Cerebellar cortex (tissue), 1 donor: ENCODE measurements around the gene ITGA3.

Experiments
- DNase-seq: peaks from one replicate; pipeline ENCODE4 v3.0.0-alpha.2; 2015; ENCODE audit warnings: low spot score

Gene ITGA3

DNA sequence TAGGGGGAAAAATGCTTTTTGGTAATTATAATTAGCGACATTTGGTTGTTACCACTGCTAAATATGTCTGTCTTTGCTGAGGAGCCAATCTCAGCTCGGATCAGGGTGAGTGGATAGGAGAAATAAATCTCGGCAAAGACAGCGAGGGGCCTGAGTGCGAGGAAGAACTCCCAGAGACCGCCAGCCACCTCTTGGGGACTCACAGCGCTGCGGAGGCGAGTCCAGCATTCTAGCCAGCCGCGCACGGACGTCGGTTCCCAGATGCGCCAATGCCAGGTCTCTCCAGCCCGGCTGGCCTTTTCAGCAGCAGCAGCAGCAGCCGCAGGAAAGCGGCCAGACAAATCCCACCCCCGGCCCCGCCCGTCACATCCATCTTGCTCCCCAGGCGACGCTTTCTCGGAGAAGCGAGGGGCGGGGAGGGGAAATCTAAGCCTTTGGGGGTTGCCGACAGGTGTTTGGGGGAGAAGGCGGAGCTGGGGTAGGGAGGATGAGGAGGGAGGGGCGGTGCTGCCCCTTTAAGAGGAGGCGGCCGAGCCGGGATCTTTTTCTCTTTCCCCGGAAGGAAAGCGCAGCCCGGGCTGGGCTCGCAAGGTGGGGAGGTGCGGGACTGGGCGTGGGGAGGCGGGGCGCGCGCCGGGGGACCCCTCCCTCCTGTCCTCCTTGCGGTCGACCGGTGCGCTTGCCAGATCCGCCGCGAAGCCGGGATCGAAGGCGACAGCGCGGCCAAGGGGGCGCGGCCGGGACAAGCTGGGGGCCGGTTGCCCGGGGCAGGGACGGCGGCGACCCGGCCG, at the start of gene ITGA3:
ITGA3 (plus strand) TSS at position 685 of the 791 bp plus-strand sequence. CDS start 330 bp downstream, outside the sequence.
- DNase-seq: peak; percentile 79

DNA sequence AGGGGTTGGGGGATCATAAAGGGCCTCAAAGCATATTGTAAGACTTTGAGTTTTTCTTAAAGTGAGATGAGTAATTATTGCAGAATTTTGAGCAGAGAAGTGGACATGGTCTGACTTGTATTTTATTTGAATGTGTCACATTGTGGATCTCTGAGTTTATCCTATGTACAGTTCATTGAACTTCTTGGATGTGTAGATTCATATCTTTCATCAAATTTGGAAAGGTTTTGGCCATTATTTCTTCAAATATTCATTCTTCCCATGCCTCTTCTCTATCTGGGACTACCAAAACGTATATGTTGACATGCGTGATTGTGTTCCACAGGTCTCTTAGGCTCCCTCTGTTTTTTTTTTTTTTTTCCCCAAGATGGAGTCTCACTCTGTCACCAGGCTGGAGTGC, 46.6 kb upstream of the ITGA3 start:
- DNase-seq: no peak

DNA sequence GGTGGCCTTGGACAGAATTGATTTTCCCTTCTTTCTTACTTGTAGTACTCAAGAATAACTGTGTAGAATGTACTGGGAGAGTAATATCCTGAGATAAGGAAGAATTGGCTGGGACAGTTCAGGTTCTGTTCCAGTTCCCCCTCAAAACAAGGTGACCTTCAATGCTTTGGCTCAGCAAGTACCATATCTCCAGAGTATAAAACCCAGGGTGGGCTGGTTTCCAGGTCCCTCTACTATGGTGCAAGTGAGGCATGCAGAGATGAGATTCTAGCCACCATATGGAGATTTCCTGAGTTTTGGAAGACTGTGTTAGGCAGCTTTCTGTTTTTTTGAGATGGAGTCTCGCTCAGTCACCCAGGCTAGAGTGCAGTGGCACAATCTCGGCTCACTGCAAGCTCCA, 42.8 kb upstream of the ITGA3 start:
- DNase-seq: no peak

DNA sequence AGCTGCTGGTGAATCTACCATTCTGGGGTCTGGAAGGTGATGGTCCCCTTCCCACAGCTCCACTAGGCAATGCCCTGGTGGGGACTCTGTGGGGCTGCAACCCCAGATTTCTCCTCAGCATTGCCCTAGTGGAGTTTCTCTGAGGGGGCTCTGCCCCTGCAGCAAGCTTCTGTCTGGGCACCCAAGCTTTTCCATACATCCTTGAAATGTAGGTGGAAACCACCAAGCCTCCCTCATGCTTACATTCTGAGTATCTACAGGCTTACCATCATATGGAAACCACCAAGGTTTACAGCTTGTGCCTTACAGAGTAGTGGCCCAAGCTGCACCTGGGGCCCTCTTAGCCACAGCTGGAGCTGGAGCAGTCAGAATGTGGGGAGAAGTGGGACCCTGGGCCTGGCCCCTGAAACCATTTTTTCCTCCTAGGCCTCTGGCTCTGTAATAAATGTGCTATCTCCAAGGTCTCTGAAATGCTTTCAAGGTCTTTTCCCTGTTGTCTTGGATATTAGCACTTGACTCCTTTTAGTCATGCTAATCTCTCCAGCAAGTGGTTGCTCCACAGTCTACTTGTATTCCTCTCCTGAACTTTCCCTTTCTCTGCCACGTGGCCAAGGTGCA, 41.3 kb upstream of the ITGA3 start:
- no peak for DNase-seq

DNA sequence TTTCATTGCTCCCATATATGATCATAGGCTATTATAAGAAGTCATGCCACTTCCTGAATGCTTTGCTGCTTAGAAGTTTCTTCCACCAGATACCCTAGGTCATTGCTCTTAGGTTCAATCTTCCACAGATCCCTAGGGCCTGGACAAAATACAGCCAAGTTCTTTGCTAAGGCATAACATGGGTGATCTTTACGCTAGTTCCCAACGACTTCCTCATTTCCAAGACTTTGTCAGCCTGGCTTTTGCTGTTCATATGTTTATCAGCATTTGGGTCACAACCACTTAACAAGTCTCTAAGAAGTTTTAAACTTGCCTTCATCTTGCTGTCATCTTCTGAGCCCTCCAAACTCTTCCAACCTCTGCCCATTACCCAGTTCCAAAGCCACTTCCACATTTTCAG, 40.8 kb upstream of the ITGA3 start:
- no peak for DNase-seq

DNA sequence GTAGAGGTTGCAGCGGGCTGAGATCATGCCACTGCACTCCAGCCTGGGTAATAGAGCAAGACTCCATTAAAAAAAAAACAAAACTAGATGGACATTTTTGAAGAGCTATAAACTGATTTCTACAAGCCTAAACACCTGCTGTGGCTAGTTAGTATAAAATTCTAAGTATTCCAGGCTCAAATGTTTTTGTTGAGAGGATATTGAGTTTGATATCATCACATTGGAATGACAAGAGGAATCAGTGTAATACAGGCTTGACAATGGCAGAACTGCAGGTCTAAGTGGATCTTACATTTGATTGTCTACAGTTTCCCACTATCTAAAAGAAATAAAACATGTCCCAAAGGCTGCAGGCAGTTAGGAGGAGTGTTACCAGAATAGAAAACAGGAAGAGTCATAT, 37.0 kb upstream of the ITGA3 start:
- no peak for DNase-seq

DNA sequence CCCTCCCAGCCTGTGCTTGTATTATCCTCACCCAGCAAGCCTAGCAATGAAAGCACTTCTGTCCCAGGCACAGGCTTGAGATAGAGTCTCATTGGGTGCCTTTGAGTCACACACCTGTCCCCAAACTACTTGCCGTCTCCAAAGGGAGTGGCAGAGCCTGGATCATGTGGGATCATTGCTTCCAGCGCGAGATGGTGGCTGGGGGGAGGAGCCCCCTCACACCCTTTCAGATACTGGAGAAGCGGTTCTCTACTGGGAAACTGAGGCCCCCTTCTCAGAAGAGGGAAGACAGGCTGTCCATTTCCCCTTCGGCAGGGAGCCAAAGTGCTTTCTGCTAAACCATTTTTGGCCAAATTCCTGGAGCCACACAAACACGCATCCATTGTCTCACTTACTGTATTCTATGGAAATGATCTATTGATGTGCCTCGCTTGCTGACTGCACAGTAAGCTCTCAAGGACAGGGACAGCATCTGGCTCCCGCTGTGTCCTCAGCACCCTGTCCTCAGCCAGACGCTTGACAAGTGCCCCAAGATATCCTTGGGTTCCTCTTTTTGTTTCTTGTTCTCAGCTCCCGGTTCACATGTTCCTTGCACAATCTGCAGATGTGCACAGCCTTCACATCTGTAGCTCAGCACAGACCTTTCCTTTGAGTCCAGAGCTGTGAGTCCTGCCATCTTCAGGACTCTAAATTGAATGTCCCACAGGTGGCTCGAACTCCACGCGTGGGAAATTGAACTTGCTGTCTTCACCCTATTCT, 34.9 kb upstream of the ITGA3 start:
- no peak for DNase-seq

DNA sequence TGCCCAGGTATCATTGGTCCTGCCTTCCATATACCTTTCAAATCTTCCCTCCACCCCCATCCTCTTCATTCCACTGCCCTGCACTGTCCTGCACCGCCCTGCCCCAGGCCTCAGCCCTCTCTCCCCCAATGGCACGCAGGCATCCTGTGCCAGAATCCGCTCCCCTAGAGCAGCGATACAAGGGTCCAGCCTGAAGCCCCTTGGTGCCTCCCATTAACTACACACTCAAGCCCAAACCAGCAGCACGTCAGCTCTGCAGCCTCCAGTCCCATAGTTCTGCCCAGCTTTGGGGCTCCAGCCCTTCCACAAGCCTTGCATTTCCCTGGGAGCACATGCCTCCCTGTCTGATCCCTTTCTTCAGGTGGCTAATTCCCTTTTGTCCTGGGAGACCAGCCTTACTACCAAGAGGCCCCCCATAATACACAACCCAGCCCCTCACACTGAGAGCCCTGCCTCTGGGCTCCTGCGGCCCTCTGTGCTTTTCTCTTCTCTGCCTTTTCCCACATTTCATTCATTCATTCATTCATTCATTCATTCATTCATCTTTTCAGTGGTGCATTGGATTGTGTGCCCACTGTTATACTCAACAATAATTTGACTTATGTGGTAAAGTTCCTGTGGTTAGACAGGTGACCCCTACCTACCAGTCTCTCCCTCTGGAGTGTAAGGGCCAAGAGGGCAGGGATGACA, 34.1 kb upstream of the ITGA3 start:
- no peak for DNase-seq

DNA sequence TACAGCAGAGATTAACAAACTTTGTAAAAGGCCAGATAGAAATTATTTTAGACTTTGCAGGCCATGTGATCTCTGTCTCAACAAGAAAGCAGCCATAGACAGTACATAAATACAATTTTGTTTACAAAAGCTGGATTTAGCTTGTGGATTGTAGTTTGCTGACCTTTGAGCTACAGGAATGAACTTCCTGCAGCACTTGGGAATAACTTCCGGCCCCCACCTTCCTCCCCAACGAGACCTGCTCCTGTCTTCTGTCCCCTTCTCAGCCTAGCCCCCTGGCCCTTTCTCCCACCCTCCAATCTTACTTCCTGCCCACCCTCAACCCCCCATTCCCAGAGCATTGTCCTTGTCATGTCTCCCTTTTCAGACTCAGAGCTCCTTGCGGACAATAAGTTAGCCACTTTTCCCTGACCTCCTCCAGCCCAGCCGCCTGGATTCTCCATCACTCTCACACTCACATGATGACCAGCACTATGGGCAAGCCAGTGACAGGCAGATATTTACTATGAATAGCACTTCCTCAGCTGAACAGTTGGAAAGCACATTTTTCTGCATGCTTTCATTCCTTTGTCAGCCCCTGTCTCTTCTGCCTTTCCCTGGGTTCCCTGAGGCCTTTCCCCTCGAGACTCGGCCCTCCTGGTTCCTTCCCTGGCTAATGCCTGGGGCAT, 33.3 kb upstream of the ITGA3 start:
- DNase-seq: no peak

DNA sequence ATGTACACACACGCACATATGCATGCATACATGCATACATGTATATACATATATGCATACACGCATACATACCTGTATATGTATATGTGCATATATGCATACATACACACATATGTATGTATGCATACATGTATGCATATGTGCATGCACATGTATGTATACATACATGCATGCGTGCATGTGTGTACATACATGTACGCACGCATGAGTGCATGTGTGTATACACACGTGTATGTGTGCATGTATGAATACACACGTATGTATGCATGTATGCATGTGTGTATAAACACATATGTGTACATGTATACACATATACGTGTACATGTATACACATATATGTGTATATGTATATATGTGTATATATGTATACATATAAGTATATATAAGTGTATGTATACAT, 32.4 kb upstream of the ITGA3 start:
- no peak for DNase-seq

DNA sequence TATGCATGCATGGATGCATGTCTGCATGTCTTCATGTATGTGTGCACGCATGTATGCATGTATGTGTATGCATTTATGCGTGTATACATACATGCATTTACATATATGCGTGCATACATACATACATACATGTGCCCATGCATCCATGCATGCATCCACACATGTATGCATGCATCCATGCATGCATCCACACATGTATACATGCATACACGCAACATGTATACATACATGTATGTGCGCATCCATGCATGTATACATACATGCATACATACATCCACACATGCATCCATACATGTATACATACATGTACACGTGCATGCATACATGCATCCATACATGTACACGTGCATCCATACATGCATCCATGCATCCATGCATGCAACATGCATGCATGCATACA, 31.1 kb upstream of the ITGA3 start:
- no peak for DNase-seq

DNA sequence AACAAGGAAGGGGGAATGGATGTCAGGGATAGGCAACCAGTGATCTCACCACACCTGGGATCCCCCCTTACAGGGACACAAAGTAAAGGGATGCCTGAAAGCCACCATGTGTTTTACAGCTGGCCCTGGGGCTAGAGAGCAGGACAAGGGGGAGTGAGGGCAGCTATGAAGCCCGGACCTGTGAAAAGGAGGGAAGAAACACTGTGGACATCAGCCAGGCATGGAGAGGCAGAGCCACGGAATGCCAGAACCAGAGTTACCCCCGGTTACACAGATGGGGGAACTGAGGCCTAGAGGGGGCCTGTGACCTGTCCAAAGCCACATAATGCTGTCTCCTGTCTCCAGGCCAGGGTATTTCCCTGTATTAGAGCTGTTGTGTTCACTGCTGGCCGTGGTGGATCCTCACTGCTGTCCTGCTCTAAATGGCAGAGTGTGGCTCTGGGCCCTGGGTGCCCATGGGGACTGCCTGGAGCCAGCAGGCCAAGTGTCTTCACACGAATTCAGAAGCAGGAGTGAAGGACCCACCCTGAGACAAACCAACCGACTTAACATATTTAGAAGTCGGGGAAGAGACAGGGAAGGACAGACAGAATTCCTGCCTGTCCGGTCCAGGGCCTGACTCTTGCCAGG, 29.7 kb upstream of the ITGA3 start:
- DNase-seq: no peak

DNA sequence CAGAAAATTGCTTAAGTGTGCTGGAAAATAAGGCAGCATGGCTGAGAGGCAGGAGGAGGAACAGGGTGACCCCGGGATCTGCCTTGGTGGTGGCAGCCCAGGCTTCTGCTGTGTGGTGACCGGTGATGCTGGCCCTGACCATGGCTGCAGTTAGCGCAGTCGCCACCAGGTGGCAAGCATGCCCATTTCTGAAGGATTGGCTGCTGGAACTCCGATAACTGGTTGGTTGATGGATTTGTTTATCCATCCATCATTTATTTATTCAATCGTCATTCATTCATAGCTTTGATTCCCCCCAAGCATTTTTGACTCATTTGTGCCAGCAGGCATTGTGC, 29.1 kb upstream of the ITGA3 start:
- DNase-seq: peak; percentile 86

DNA sequence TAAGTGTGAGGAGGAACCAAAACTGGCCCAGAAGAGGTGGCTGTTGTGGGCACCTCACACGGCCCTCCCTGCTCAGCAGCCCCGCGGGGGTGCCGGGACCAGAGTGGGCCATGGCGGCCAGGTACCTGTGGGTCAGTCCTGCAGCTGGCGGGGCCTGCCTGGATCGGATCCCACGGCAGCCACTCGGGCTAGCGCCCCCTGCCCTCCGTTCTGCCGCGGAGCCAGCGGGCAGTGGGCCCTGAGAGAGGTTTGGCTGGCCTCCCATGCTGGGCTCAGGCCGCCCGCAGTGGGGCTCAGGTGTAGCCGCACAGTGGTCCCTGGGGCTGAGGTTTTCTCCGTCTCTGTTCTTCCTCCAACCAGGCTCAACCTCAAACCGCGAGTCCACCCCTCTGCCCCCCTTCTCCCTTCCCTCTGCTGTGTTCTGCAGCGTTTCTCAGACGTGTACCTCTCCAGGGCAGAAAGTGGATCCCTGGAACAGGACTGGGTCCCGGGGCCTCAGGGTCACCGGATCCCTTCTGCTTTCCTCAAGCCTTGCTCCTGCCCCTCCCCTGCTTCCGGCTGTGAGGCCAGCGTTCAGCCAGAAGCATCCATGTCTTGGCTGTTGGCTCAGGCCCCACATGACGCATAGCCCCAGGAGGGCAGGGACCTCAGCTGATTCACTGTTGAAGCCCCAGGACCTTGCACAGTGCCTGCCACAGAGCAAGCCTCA, 28.6 kb upstream of the ITGA3 start:
- DNase-seq: peak; percentile 2

DNA sequence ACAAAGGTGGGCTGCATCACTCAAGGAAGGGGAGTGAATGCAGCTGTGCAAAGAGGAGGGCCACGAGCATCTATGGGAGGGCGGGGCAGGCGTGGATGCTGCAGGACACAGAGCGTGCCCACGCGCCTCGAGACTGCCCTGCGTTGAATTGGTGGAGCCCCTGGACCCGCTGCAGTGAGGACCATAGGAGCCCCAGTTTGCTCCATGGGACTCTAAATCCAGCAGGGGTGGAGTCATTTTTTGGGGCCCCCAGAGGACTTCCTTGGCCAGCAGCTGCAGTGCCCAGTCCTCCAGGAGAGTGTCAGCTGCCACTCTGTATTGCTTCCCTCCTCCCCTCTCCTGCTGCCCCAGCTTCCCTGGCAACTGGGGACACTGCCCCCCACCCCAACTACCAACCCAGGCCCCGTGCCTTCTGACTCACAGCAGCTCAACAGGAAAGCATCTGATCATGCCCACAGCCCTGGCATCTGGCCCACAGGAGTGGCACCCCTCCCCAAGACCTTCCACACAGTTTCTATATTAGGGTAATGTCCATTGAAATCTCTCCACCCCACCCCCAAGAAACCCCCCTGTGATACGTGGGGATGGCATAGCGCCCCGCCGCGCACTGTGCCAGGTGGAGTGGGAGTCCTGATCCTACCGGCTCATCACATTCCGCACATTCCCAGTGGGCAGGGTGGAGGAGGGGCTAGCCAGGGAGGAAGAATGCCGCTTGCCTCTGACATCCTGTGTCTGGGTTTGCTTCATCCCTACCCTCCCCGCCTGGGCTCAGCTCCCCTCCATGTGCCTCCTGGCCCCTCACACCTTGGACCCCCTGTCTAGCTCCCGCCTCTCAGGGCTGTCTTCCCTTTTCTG, 27.8 kb upstream of the ITGA3 start:
- DNase-seq: no peak

DNA sequence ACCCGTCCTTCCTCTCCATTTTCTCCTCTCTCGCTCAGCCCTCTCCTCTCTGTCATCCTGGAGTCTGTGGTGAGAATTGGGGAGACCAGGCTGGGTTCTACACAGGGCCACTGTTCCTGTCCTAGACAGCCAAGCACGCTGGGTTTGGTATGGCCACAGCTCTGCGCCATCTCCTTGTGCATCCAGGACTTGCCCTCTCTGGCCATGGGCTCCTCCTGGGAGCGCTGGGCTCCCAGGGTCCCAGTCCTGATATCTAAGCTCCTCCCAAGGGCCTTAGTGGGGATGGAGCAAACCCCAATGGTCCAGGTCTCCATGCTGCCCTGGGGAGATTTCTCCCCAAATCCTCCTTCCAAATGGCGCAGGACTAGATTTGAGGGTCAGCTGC, 27.2 kb upstream of the ITGA3 start:
- DNase-seq: no peak

DNA sequence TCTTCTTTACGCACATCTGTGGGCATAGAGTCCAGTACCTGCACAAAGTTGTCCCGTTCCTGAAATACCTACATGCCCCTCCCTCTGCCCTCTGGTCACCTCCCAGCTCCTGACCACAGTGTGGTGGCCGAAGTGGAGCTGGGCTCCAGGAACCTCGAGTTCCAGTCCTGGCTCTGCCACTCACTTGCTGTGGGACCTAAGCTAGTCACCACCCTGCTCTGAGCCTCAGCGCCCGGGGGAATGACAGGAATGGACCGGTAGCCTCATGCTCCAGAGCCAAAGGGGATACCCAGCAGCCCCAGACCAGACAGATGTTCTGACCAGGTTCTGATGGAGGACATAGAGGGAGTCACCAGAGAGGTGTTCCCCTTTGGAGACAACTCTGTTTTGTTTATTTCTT, 26.7 kb upstream of the ITGA3 start:
- no peak for DNase-seq

DNA sequence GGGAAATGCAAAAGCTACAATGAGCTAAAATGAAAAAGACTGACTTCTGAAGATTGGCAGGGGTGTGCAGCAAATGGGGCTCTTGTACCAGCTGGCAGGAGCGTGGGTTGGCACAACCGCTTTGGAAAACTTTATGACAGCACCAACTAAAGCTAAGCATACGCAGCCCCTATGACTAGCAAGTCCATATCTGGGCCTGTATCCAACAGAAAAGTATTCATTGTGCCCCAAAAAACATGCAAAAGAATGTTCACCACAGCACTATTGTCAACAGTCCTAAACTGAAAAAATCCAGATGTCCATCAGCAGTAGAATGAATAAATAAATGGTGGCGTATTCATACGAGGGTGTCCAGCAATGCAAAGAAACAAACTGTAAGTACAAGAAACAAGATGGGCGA, 22.6 kb upstream of the ITGA3 start:
- DNase-seq: no peak

DNA sequence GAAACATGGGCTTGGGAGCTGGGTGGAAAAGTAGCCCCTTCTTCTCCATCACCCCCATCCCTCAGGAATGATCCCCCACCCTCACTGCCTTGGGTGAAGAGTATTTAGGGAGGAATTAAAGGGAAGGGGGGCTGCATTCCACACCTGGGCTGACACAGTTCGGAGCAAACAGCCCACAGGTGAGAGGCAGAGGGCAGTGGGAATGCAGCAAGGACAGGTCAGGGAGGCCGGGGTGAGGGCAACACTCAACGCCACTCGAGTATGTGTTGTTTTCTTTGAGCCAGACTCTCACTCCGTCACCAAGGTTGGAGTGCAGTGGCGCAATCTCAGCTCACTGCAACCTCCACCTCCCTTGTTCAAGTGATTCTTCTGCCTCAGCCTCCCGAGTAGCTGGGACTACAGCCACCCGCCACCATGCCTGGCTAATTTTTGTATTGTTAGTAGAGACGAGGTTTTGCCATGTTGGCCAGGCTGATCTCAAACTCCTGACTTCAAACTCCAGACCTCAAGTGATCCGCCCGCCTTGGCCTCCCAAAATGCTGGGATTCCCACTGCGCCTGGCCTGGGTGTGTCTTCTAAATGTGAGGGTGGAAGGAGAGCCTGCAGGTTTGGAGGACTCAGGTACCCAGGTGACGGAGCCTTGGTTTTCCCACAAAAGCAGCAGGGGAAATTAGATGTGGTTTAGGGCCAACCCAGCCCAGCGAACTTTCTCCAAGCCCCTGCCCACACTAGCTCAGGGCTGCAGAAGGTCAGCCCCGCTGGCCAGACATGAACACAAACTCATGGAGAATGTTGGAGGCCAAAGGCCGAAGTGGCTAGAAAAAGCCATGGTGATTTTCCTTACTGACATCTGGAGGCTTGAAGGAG, 21.2 kb upstream of the ITGA3 start:
- DNase-seq: no peak
